Germinal center (tissue), 1 donor: ENCODE data around the gene MAPRE2.

Experiments
- DNase-seq: peaks from one replicate; pipeline ENCODE4 v3.0.0; 2012; ENCODE audit warnings: mixed read lengths, low spot score

MAPRE2 gene

GRCh38 chr18:35038029-35038428, 3.2 kb upstream of the MAPRE2 start:
- DNase-seq = no peak

DNA sequence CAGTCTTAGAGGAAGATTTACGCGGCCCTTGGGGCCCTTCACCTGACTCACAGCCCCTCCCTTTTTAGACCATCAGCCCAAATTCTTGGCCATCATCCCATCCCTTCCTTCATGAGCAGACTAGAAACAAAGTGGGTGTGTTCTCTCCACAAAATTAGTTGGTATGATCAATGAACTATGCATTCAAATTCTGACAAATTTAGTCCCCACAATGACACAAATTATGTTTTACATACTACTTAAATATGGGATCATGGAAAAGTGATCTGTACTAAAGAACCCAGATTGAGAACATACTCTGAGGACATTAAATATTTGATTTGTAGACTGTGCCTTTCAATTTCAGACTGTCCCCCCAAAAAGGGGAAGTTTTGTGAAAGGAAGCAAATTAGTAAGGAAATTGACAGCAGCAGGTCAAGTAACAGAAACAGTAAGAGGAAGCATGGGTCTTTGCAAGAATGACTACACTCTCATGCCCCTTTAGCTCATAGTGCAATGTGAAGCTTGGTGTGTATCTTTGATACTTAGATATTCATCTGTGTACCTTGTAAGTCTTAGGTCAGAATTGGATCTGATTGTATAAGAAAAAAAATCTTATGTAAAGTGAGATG, 2.2 kb upstream of the MAPRE2 start:
- peak; percentile 56 for DNase-seq

DNA sequence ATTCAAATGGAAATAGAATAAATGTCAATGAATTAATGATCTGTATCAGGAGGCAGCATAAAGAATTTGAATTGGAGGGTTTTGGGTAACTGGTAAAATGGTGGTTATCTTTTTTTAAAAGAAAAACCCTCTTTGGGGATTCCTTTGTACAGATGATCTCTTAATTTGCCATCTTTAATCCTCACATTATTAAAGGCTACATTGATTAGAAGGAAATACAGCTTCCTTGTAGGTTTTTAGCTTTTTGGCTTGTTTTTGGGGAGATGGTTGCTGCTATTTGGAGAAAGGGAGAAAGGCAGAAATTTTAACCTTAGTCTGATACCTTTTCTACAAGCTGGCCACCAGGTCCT, 600 bp upstream of the MAPRE2 start:
- no peak for DNase-seq

- DNase-seq = peak; percentile 15
Measured at GRCh38 chr18:35041815-35042387, 688 bp downstream of the MAPRE2 start.

GRCh38 chr18:35042389-35043071, 1.3 kb downstream of the MAPRE2 start:
- DNase-seq = peak; percentile 27

DNA sequence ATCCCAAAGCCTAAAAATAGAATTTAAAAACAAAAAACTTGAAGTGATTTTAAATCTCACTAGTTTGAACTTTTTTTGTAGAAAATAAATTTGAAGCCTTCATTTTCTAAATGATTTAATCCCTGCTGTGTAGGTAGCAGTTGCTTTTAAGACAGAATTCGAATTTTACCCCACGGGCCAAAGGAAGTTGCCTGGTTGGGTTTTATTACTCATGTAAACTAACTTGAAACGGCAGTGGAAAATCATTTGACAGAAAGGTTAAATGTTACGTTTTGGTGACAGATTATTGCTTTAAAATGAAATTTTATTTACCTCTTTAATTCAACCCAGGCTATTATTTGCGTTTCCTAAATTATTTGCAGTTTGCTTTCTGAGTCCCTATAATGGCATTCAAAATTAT, 2.0 kb downstream of the MAPRE2 start:
- no peak for DNase-seq

GRCh38 chr18:35045121-35045520, 3.9 kb downstream of the MAPRE2 start:
- no peak for DNase-seq

DNA sequence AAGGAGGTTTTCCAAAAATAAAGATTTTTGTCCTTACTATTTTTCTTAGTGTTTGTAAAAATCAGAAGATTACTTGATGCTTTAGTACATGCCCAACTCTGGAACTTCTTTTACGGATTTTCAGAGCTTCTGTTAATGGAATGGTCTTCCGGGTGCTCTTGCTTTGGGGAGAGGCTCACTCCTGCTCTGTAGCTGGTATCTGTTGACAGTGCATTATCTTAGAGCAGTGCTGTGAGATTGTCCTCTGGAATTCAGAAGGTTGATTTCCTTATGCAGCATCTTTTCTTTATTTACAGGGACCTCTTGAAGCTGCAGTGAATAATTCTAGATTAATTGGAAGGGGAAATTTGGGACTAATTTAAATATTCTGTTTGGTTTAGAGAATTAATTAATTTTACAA, 4.6 kb downstream of the MAPRE2 start:
- no peak for DNase-seq

DNA sequence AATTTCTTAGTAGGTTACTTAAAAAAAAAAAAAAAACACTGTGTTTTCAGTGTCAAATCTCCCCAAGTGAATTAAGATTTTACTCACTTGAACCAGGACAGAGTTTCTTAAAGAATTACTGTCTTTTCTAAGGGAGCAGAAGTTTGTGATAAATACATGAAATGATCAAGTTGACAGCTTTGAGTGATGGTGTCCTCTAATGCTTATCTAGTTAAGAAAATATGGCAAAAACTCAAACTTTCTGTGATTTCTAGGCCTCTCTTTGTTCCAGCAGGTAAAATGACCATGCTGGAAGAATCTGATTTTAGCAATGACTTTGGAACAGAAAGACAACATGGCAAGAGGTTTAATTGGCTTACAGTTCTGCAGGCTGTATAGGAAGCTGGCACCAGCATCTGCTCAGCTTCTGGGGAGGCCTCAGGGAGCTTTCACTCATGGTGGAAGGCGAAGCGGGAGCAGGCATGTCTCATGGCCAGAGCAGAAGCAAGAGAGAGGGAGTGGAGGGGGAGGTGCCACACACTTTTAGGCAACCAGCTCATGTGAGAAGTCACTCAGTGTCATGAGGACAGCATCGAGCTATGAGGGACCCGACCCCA, 6.6 kb downstream of the MAPRE2 start:
- no peak for DNase-seq

GRCh38 chr18:35049111-35050027, 8.2 kb downstream of the MAPRE2 start:
- peak; percentile 24 for DNase-seq

DNA sequence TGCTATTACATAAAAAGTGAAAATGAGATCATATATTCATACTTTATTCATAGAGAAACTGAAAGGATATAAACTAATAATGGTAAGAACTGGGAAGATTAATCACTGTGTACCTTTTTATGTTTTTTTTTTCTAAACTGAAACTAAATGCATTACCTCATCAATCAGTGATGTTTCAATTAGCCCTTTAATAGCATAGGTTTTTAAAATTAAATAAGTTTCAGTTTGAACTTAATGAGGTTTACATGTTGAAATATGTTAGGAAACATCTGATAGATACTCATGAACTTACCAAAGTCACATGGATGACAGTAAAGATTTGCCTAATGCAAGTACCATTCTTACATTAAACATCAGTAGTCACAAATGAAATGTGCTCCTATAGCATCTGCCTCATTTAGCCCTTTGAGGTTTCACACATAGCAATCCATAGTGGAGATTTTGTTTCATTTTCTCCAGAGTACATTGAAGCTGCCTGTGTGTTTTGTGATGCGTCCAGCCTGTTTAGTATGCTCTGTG, 8.9 kb downstream of the MAPRE2 start:
- DNase-seq = peak; percentile 7

DNA sequence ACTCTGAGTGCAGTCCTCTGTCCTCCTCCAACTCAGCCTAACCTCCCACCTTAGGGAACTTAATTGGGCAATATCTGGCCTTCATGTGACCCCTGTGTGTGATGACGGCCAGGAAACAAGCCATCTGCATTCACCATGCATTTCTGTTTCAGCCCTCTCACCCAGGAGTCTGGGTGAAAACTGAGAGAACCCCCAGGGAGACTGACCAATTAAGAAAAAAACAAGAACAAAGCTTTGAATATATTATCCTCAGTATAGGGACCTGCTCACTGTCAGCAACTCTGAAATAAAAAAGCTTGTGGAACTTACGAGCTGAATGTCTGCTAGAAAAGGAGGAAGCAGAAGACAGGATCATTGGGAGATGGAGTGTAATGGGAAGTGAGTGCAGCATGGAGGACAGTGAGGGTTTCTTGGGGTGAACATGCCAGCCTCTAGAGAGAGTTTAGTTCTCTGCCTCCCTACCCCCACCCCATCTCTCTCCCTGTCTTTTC, 9.5 kb downstream of the MAPRE2 start:
- DNase-seq = no peak

DNA sequence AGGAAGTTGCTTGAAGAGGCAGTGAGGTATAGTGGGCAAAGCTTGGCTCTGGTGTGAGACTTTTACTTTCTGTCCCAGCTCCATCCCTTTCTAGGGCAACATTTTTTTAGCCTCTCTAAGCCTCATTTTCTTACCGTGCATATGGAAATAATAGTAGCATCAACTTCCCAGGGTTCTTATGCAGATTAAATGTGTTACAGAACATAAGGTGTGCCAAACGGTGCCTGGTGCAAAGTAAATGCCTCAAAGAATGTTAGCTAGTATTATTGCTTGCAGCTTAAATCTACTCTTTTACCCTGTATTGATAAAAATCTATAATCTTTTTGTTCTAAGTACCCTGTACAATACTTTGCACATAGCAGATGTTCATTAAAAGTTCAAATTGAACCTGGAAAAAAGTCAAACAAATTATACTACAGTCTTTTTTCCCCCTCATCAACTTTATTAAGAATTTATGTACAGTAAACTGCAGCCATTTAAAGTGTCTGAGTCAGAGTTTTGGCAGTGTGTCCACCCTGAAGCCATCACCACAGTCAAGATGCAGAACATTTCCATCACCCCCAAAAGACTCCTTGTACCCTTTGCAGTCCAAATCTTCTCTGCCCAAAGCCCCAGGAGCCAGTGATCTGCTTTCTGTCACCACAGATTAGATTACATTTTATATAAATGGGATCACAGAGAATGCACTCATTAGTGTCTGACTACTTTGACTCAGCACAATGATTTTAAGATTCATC, 10.6 kb downstream of the MAPRE2 start:
- no peak for DNase-seq

GRCh38 chr18:35054401-35054800, 13.2 kb downstream of the MAPRE2 start:
- DNase-seq = no peak

DNA sequence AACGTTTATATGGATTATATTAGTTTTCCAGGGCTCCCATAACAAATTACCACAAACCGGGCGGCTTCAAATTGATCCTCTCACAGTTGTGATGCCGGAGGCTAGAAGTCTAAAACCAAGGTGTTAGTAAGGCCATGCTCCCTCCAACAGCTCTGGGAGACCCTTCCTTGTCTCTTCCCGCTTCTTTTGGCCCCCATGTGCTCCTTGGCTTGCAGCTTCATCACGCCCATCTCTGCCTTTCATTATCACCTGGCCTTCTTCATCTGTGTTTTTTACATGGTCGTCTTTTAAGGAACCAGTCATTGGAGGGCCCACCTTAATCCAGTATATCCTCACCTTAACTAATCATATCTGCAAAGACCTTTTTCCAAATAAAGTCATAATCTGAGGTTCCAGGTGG, 13.9 kb downstream of the MAPRE2 start:
- no peak for DNase-seq

DNA sequence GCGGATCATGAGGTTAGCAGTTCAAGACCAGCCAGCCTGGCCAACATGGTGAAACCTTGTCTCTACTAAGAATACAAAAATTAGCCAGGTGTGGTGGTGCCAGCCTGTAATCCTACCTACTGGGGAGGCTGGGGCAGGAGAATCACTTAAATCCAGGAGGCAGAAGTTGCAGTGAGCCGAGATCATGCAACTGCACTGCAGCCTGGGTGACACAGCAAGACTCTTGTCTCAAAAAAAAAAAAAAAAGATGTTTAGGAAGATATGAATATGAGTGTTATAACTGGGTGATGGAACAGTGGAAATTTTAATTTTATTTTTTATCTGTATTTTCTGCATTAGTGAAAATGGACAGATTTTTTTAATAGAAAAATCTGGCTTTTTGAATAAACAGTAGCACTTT, 14.5 kb downstream of the MAPRE2 start:
- no peak for DNase-seq

DNA sequence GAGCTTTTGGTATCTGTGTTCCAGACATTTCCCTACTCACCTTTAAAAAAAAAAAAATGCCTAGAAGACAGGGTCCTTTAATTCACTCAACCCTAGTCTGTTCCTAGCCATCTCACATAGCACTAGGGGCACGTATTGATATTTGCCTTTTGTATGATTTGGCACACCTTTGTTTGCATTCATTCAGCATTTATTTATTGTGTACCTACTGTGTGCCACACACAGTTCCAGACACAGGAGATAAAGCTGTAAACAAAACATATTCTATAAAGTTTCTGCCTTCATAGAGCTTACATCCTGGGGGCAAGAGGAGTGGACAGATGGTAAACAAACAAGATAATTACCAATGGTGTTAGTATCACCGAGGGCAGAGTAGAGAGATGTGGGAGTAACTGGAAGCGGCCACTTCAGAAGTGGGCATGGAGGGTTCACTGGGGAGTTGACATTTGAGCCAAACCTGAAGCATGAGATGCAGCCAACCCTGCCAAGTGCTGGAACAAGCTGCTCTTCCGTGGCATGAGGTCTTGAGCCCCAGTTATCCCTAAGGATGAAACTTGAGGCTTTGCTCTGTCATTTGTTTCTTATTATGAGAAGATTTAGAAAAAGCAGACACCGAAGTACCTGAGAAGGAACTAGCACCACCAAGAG, 18.2 kb downstream of the MAPRE2 start:
- no peak for DNase-seq

DNA sequence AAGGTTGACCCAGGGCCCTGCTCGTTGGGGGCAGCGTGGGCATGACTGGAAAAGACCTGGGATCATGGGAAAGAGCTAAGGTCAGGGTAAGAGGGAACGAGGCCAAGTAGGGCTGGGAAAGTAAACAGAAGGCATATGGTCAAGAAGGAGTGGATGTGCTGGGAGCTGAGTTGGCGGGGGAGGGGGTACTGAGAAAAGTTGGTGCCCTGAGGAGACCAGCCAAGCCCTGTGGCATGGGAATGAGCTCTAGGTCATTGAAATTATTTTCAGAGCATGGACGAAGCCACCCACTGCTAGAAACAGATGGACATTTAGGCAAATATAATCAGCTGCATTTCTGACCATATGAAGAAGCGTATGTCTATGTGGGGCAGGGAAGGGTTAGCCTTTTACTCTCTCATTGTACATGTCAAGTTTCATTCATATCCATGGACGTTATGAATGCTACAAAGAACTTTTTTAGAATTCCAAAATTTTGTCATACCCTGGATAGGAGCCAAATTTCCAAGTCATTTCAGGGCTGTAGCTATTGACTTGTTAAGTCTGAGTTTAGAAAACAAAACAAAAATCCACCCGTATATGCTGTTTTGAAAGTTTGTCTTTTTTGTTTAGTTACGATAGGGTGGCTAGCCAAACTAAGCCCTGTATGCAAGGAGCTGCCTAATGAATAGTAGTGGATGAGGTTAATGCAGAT, 19.1 kb downstream of the MAPRE2 start:
- no peak for DNase-seq

DNA sequence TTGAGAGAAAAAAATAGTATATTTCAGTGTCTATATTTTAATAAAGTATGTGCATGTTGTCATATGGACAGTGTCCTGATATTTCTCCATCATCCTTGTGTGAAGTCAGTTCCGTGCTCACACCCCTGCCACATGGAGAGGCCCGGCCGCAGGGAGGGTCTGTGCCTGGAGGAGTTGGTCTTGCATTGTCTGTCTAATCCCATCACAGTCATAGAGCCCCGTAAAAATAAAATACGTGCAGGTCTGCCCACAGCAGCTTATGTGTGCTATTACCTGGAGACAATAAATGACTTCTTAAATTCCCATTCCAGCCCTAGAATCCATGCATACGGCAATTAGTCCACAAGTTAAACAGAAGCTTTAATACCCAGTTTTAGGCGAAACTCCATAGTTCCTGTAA, 20.1 kb downstream of the MAPRE2 start:
- no peak for DNase-seq

DNA sequence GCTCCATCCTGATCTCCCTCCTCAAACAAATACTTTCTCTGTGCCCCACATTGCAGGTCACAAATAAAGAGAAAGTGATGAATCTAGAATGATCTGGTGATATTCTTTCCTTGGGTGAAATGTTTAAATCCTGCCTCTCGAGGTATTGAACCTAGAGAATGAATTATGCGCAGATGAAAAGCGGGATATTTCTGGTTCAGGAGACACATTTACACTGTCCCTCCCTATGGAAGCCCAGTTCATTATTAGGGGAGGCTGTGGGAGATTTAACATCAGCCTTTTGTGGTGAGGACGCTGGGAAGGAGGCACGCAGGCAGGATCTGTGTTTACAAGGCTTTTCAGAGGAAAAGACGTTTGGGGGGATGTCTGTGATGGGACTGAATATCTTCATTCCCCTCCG, 20.6 kb downstream of the MAPRE2 start:
- no peak for DNase-seq
